ENCODE measurements around the gene RABL2A.
"Not testable (repeated sequence)": the region's sequence is repeated elsewhere in the genome, so short reads cannot be mapped to it uniquely, and the experiment has no call there.

- TF ChIP-seq EZH2phosphoT487 (IDR thresholded peaks at IDR 0.05; ENCODE audit: borderline replicate concordance); CTCF (IDR thresholded peaks at IDR 0.05 in 2 of 3, conservative IDR thresholded peaks at IDR 0.05 in 1 of 3; ENCODE audit: borderline replicate concordance in 1 of 3, insufficient read depth in 1 of 3, low read depth in 2 of 3, low read length in 2 of 3); POLR2A (IDR thresholded peaks at IDR 0.05; ENCODE audit: borderline replicate concordance, extremely low read depth, insufficient read depth, insufficient read length); EGR1 (IDR thresholded peaks at IDR 0.05; ENCODE audit: low read depth): not testable (repeated sequence)
Observed at GRCh38 chr2:113625906-113626305, 1.2 kb upstream of the RABL2A start.

Data from HCT116 (cell line).